GM12878 (cell line): ENCODE data around the gene PGAM2. TPM values are rescaled to one million over a fixed set of nuclear protein-coding genes. Genes with fewer than 3 reads are reported as not detected.

Experiments used
- ATAC-seq: fragments of 200-7000 bp; cut with Tn5 transposase; 3 replicates; pipeline ENCODE4 v1.9.1; 2020; ENCODE audit warnings: mild to moderate bottlenecking, moderate library complexity
- BruUV-seq: library from RNA; stranded (reverse); fragments of 400-500 nt; replicated peaks from 2 replicates; lab custom pipeline; 2021; lab: Mats Ljungman, UMichigan
- CTCF ChIA-PET: fragments of 300-600 bp; sonication (Branson Sonifier 250); formaldehyde crosslinking; extraction: SDS; loops from one replicate; lab custom pipeline; 2021; ENCODE audit warnings: inconsistent platforms; lab: Yijun Ruan, JAX
- POLR2A ChIA-PET: fragments of 350-600 bp; formaldehyde crosslinking; extraction: SDS; loops from one replicate; lab custom pipeline; 2021; ENCODE audit warnings: inconsistent platforms; lab: Charles Lee
- RAD21 ChIA-PET: fragments of 300-600 bp; sonication (Branson Sonifier 250); formaldehyde crosslinking; loops from one replicate; lab custom pipeline; 2023; ENCODE audit warnings: antibody characterized with exemption; ENCODE audit not compliant: unreplicated experiment; lab: Charles Lee
- SMC1A ChIA-PET: fragments of 300-600 bp; sonication (Branson Sonifier 250); formaldehyde crosslinking; loops from one replicate; lab custom pipeline; 2023; ENCODE audit not compliant: unreplicated experiment, uncharacterized antibody; lab: Charles Lee
- DNase-seq: peaks from one replicate; pipeline ENCODE4 v3.0.0-alpha.2; 2011; ENCODE audit warnings: low read depth, low spot score
- FAIRE-seq: peaks from 3 replicates; lab custom pipeline; 2011; peaks lifted over from hg19 to GRCh38; lab: Jason Lieb, UNC
- H2AFZ ChIP-seq: 2 replicates; pipeline ENCODE4 v1.6.0; 2011; ENCODE audit warnings: low read depth, low read length, control low read depth; ENCODE audit not compliant: control insufficient read depth
- H3K27ac ChIP-seq: 2 replicates; pipeline ENCODE4 v1.5.1; 2011; ENCODE audit warnings: control low read depth; ENCODE audit not compliant: control insufficient read depth, insufficient read depth
- H3K27me3 ChIP-seq, 2 experiments: replicated peaks in 1 of 2; 2 replicates each; pipeline versions ENCODE4 v1.6.0 to v1.6.1; 2011; ENCODE audit warnings: low read length in 1 of 2; ENCODE audit not compliant: control insufficient read depth in 2 of 2, insufficient read depth in 2 of 2
- H3K36me3 ChIP-seq, 2 experiments: 2 replicates each; pipeline ENCODE4 v1.5.1; 2011; ENCODE audit warnings: low read length in 1 of 2; ENCODE audit not compliant: control insufficient read depth in 2 of 2, insufficient read depth in 2 of 2
- H3K4me1 ChIP-seq: 2 replicates; pipeline ENCODE4 v1.6.1; 2011; ENCODE audit warnings: mild to moderate bottlenecking, low read length, moderate library complexity, mixed read lengths; ENCODE audit not compliant: control insufficient read depth, insufficient read depth
- H3K4me2 ChIP-seq: 2 replicates; pipeline ENCODE4 v1.6.0; 2011; ENCODE audit warnings: control low read depth; ENCODE audit not compliant: control insufficient read depth, insufficient read depth
- H3K4me3 ChIP-seq: fragments of 200-600 bp; sonication (generic); 2 replicates; pipeline ENCODE4 v1.5.1; 2016
- H3K79me2 ChIP-seq: 2 replicates; pipeline ENCODE4 v1.6.0; 2011; ENCODE audit warnings: low read length; ENCODE audit not compliant: control insufficient read depth, insufficient read depth
- H3K9ac ChIP-seq: 2 replicates; pipeline ENCODE4 v1.8.0; 2011; ENCODE audit warnings: low read length, control low read depth, mixed read lengths; ENCODE audit not compliant: control insufficient read depth, insufficient read depth
- H3K9me3 ChIP-seq: replicated peaks from 3 replicates; pipeline ENCODE4 v1.5.1; 2011; ENCODE audit warnings: mild to moderate bottlenecking, low read length; ENCODE audit not compliant: control insufficient read depth, insufficient read depth
- H4K20me1 ChIP-seq: 2 replicates; pipeline ENCODE4 v1.6.0; 2011; ENCODE audit not compliant: control insufficient read depth, insufficient read depth
- ATF2 ChIP-seq: IDR thresholded peaks from 2 replicates; pipeline ENCODE4 v1.6.1; 2012; ENCODE audit warnings: low read length, inconsistent platforms
- CBX5 ChIP-seq: sonication (generic); IDR thresholded peaks from 2 replicates; pipeline ENCODE4 v1.6.1; 2016; ENCODE audit warnings: low read depth, moderate library complexity, mild to moderate bottlenecking, inconsistent platforms
- HCFC1 ChIP-seq: fragments of 150-350 bp; IDR thresholded peaks from 2 replicates; pipeline ENCODE4 v1.6.1; 2014; ENCODE audit warnings: low read length
- HDAC6 ChIP-seq: fragments of 200-600 bp; sonication (generic); IDR thresholded peaks from one replicate; pipeline ENCODE4 v1.8.0; 2017; ENCODE audit warnings: antibody characterized with exemption; ENCODE audit not compliant: unreplicated experiment
- MAX ChIP-seq: IDR thresholded peaks from 2 replicates; pipeline ENCODE4 v1.6.1; 2012; ENCODE audit warnings: low read depth, low read length, improper control_type of control experiment
- NFYB ChIP-seq: IDR thresholded peaks from 2 replicates; pipeline ENCODE4 v1.6.1; 2011; ENCODE audit warnings: low read depth, mild to moderate bottlenecking, low read length, improper control_type of control experiment, moderate library complexity; ENCODE audit not compliant: insufficient read depth
- PAX5 ChIP-seq: IDR thresholded peaks from 2 replicates; pipeline ENCODE4 v1.6.1; 2011; ENCODE audit warnings: low read depth, low read length, borderline replicate concordance
- PBX3 ChIP-seq: IDR thresholded peaks from 2 replicates; pipeline ENCODE4 v1.6.1; 2011; ENCODE audit warnings: mild to moderate bottlenecking, low read depth, low read length, moderate library complexity; ENCODE audit not compliant: insufficient replicate concordance
- PML ChIP-seq: IDR thresholded peaks from 2 replicates; pipeline ENCODE4 v1.6.1; 2012; ENCODE audit warnings: low read length, inconsistent platforms
- POLR2A ChIP-seq: IDR thresholded peaks from 2 replicates; pipeline ENCODE4 v1.6.1; 2011; ENCODE audit warnings: low read depth, mild to moderate bottlenecking, low read length
- SUPT20H ChIP-seq: IDR thresholded peaks from 2 replicates; pipeline ENCODE4 v1.6.1; 2011; ENCODE audit warnings: low read depth, mild to moderate bottlenecking, low read length, moderate library complexity, borderline replicate concordance; ENCODE audit not compliant: control insufficient read depth
- TCF12 ChIP-seq: IDR thresholded peaks from 2 replicates; pipeline ENCODE4 v1.6.1; 2011; ENCODE audit warnings: low read depth, mild to moderate bottlenecking, low read length
- ZBTB11 ChIP-seq: fragments of 450-650 bp; formaldehyde crosslinking; IDR thresholded peaks from 2 replicates; pipeline ENCODE4 v1.5.0; 2022; ENCODE audit warnings: mild to moderate bottlenecking, missing genetic modification characterization
- WGBS: methylation state at CpG from one replicate; pipeline ENCODE4 v1.1.6; 2016; ENCODE audit warnings: low lambda C conversion rate; ENCODE audit not compliant: insufficient replicate concordance, insufficient coverage; ENCODE audit errors: missing lambda C conversion rate; 5-methylcytosine and 5-hydroxymethylcytosine counted together
- in situ Hi-C: fragments of 300-500 bp; cut with MboI; formaldehyde crosslinking; loops from 9 replicates; pipeline ENCODE4 v1.14.3; 2018; ENCODE audit warnings: mixed read lengths
- intact Hi-C: fragments of 100-400 bp; cut with micrococcal nuclease; formaldehyde crosslinking; loops from one replicate; pipeline ENCODE4 v1.14.2; 2022; ENCODE audit not compliant: unreplicated experiment
- polyA plus RNA-seq, 11 experiments: library from polyadenylated mRNA; depleted of rRNA in 4 of 11; unstranded in 6 of 11; stranded (reverse) in 5 of 11; fragments of >200 nt; fragmentation: Nextera tagmentation in 4 of 11; fragmentation: Illumina TruSeq in 1 of 11; extraction: Ambion mirVana in 4 of 11; extraction: Trizol in 1 of 11; gene quantifications; 1 replicate in 1 of 11; 2 replicates in 10 of 11; pipeline versions ENCODE4 v1.2.1 to v1.2.3, GENCODE V29; 2011 to 2016; ENCODE audit warnings: inconsistent platforms in 2 of 11, missing spikeins in 2 of 11, low read depth in 1 of 11
- total RNA-seq, 4 experiments: library from RNA; depleted of rRNA in 3 of 4; stranded (reverse); fragments of >200 nt in 3 of 4; fragmentation: Illumina TruSeq in 1 of 4; extraction: Trizol in 1 of 4; gene quantifications; 2 replicates each; pipeline versions ENCODE4 v1.2.1 to v1.2.3, GENCODE V29; 2013 to 2021

The PGAM2 gene
- total and polyA plus RNA-seq, 10 of the 15 experiments (the other 5 are each of a cell fraction or from before 2014, with no cell fraction given), result not detected

GRCh38 chr7:44098092-44099068 lies 33.0 kb upstream of the PGAM2 start (continued):
- no peak for TF ChIP-seq ATF2
- no peak for TF ChIP-seq HCFC1
- TF ChIP-seq HDAC6, result no peak

GRCh38 chr7:44097064-44097932 lies 31.9 kb upstream of the PGAM2 start:
- H3K79me2 ChIP-seq, result no peaks in the 10 kb centered on the region
- ChIA-PET CTCF (interaction anchor here (0.8 to 2.8 kb wide), 5 partner anchors 12 to 182 kb away, joined by 3 to 9 read pairs (median 3); no protein-coding TSS in a partner anchor), POLR2A (interaction anchor here (0.5 to 0.9 kb wide), 2 partner anchors 16 to 196 kb away, joined by 3 to 5 read pairs; no protein-coding TSS in a partner anchor), RAD21 (interaction anchor here (1.0 to 1.3 kb wide), 3 partner anchors 19 to 53 kb away, joined by 3 to 4 read pairs (median 3); partner anchors contain the start of gene DBNL), SMC1A (interaction anchor here (1.4 to 2.0 kb wide), 4 partner anchors 12 to 25 kb away, joined by 3 to 6 read pairs (median 4); no protein-coding TSS in a partner anchor)
- no peaks in the 10 kb centered on the region for H3K36me3 ChIP-seq
- H3K4me3 ChIP-seq, result no peak overlapping the region
- FAIRE-seq, result no peak
- intact Hi-C loops, result no loop called here
- H3K27ac ChIP-seq, result no peak overlapping the region; the same call in 1 of the 2 replicates
- no peaks in the 10 kb centered on the region for H3K9me3 ChIP-seq
- H3K9ac ChIP-seq, result no peak overlapping the region
- peak; percentile 15 for DNase-seq
- WGBS, result 12% methylated on average over 9 of the region's 9 CpGs
- peak; percentile 73 for ATAC-seq
- no peaks in the 10 kb centered on the region for H3K27me3 ChIP-seq
- no TSS peak for BruUV-seq
- H3K4me1 ChIP-seq, result peaks cover 14% of the 10 kb centered on the region
- H3K4me2 ChIP-seq, result peak overlapping the region; percentile 44; the same call in 1 of the 2 replicates
- in situ Hi-C loops, result no loop called here
- H2AFZ ChIP-seq, result peak overlapping the region; percentile 33
- no peaks in the 10 kb centered on the region for H4K20me1 ChIP-seq
- TF ChIP-seq NFYB (no peak), MAX (no peak), POLR2A (no peak), CBX5 (no peak), TCF12 (peak; percentile 86), PBX3 (no peak), ZBTB11 (CRISPR knock-in tag) (no peak), PML (no peak), SUPT20H (no peak), PAX5 (no peak)
